Measurements from ENCODE around the gene ADAMTSL1. TPM values are rescaled to one million over a fixed set of nuclear protein-coding genes. Genes with fewer than 3 reads are reported as not detected.

ADAMTSL1 gene
- polyA plus RNA-seq, 1 donor from 2014 or later: 1.1 TPM

- H3K4me3 ChIP-seq (ENCODE audit: low read length): no peak overlapping the region
- no peaks in the 10 kb centered on the region for H3K9me3 ChIP-seq (ENCODE audit: low read length)
- H3K36me3 ChIP-seq (ENCODE audit: insufficient read depth, low read length): no peaks in the 10 kb centered on the region
- no peak overlapping the region for H2AFZ ChIP-seq (ENCODE audit: low read depth, low read length)
- H4K20me1 ChIP-seq (ENCODE audit: insufficient read depth): no peaks in the 10 kb centered on the region
- no peaks in the 10 kb centered on the region for H3F3A ChIP-seq (ENCODE audit: insufficient read depth, low read length, poor library complexity, severe bottlenecking)
- H3K27ac ChIP-seq (ENCODE audit: low read length): no peak overlapping the region
- H3K4me2 ChIP-seq (ENCODE audit: low read length): no peak overlapping the region
- TF ChIP-seq POLR2AphosphoS5 (IDR thresholded peaks at IDR 0.05) (no peak), TAF1 (IDR thresholded peaks at IDR 0.05; ENCODE audit: low read depth) (no peak), SMC3 (conservative IDR thresholded peaks at IDR 0.05; ENCODE audit: poor library complexity) (no peak), MXI1 (conservative IDR thresholded peaks at IDR 0.05; ENCODE audit: poor library complexity, severe bottlenecking) (no peak), EZH2 (IDR thresholded peaks at IDR 0.05; ENCODE audit: borderline replicate concordance, insufficient read depth, low read length, poor library complexity, severe bottlenecking) (no peak)
- no peak overlapping the region for H3K9ac ChIP-seq (ENCODE audit: low read length)
- H3K27me3 ChIP-seq (ENCODE audit: insufficient read depth, low read depth, low read length): no peaks in the 10 kb centered on the region
- no peaks in the 10 kb centered on the region for H3K79me2 ChIP-seq (replicated peaks; ENCODE audit: insufficient read depth, low read length)
- no peaks in the 10 kb centered on the region for H3K9me2 ChIP-seq (ENCODE audit: insufficient read depth, low read length)
Measured at GRCh38 chr9:18855656-18856055, 381.7 kb downstream of the ADAMTSL1 start.

- H3K36me3 ChIP-seq (ENCODE audit: insufficient read depth, low read length): no peaks in the 10 kb centered on the region
- no peak overlapping the region for H3K4me3 ChIP-seq (ENCODE audit: low read length)
- H3K4me2 ChIP-seq (ENCODE audit: low read length): no peak overlapping the region
- H2AFZ ChIP-seq (ENCODE audit: low read depth, low read length): no peak overlapping the region
- H3K9me3 ChIP-seq (ENCODE audit: low read length): no peaks in the 10 kb centered on the region
- no peaks in the 10 kb centered on the region for H3K27me3 ChIP-seq (ENCODE audit: insufficient read depth, low read depth, low read length)
- no peak for TF ChIP-seq CTCF (IDR thresholded peaks at IDR 0.05; ENCODE audit: poor library complexity, severe bottlenecking)
- TF ChIP-seq POLR2AphosphoS5 (IDR thresholded peaks at IDR 0.05): no peak
- no peak for TF ChIP-seq SMC3 (conservative IDR thresholded peaks at IDR 0.05; ENCODE audit: poor library complexity)
- no peak for TF ChIP-seq TAF1 (IDR thresholded peaks at IDR 0.05; ENCODE audit: low read depth)
- TF ChIP-seq RAD21 (conservative IDR thresholded peaks at IDR 0.05): no peak
- no peak for TF ChIP-seq MXI1 (conservative IDR thresholded peaks at IDR 0.05; ENCODE audit: poor library complexity, severe bottlenecking)
- no peak for TF ChIP-seq EZH2 (IDR thresholded peaks at IDR 0.05; ENCODE audit: borderline replicate concordance, insufficient read depth, low read length, poor library complexity, severe bottlenecking)
- TF ChIP-seq REST (IDR thresholded peaks at IDR 0.05; ENCODE audit: borderline replicate concordance): no peak
- no peak for TF ChIP-seq EP300 (conservative IDR thresholded peaks at IDR 0.05; ENCODE audit: poor library complexity, severe bottlenecking)
- no peaks in the 10 kb centered on the region for H3F3A ChIP-seq (ENCODE audit: insufficient read depth, low read length, poor library complexity, severe bottlenecking)
- no peaks in the 10 kb centered on the region for H4K20me1 ChIP-seq (ENCODE audit: insufficient read depth)
- no peaks in the 10 kb centered on the region for H3K79me2 ChIP-seq (replicated peaks; ENCODE audit: insufficient read depth, low read length)
- H3K9ac ChIP-seq (ENCODE audit: low read length): no peak overlapping the region
- no peak overlapping the region for H3K27ac ChIP-seq (ENCODE audit: low read length)
- H3K9me2 ChIP-seq (ENCODE audit: insufficient read depth, low read length): no peaks in the 10 kb centered on the region
Measured at GRCh38 chr9:18857334-18857733, 383.4 kb downstream of the ADAMTSL1 start.

All from neural cell (in vitro differentiated cells).